ENCODE data around the gene FYN. TPM values are rescaled to one million over a fixed set of nuclear protein-coding genes. Genes with fewer than 3 reads are reported as not detected.

FYN gene
- total and polyA plus RNA-seq, 2 experiments from 2014 or later = 95.7 to 104 TPM

DNA sequence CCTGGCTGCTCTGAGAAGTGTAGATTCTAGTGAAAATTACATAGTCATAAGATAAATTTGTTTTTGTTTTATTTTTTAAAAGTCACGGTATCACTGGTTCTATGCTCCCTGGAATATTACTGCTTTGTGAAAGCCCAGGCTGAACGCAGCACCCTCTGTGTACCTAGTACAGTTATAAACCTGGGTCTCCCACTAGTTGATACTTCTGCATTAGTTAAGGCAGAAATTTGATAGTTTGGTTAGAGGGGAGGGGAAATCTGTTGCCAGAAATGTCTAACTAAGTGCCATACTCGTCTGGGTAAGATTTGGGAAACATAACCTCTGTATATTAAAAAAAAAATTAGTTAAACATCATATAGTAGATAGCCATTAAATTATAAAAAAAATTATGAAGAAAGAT is 156.9 kb downstream of the FYN start:
- no peak for DNase-seq (ENCODE audit: low read depth in 1 of 2, low spot score in 1 of 2)
- TF ChIP-seq, protein P1, sequence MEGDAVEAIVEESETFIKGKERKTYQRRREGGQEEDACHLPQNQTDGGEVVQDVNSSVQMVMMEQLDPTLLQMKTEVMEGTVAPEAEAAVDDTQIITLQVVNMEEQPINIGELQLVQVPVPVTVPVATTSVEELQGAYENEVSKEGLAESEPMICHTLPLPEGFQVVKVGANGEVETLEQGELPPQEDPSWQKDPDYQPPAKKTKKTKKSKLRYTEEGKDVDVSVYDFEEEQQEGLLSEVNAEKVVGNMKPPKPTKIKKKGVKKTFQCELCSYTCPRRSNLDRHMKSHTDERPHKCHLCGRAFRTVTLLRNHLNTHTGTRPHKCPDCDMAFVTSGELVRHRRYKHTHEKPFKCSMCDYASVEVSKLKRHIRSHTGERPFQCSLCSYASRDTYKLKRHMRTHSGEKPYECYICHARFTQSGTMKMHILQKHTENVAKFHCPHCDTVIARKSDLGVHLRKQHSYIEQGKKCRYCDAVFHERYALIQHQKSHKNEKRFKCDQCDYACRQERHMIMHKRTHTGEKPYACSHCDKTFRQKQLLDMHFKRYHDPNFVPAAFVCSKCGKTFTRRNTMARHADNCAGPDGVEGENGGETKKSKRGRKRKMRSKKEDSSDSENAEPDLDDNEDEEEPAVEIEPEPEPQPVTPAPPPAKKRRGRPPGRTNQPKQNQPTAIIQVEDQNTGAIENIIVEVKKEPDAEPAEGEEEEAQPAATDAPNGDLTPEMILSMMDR (IDR thresholded peaks at IDR 0.05; ENCODE audit: low read depth, low read length) = no peak
- Histone ChIP-seq H3K27me3 (no peaks in the 10 kb centered on the region), H3K4me3 (no peak overlapping the region), H3K9me3 (ENCODE audit: low read depth) (no peaks in the 10 kb centered on the region), H3K4me1 (ENCODE audit: low read depth) (no peaks in the 10 kb centered on the region), H3K36me3 (no peaks in the 10 kb centered on the region), H3K27ac (no peak overlapping the region)

DNA sequence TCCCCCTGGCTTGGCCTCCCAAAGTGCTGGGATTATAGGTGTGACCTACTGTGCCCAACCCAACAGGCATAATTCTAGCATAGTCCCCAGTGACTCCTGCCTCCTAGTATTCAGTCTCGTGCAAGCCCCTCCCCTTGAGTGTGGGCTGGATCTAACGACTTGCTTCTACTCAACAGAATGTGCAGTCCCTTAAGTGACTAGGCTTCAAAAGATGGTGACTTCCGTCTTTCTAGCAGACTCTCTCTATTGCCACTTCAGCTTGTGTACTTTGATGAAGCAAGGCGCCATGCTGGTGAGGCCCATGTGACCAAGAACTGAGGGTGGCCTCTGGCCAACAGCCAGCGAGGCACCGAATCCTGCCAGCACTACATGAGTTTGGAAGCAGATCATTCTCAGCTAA is 157.9 kb downstream of the FYN start:
- Histone ChIP-seq H3K36me3 (no peaks in the 10 kb centered on the region), H3K4me3 (no peak overlapping the region), H3K27ac (no peak overlapping the region), H3K9me3 (ENCODE audit: low read depth) (no peaks in the 10 kb centered on the region), H3K27me3 (no peaks in the 10 kb centered on the region), H3K4me1 (ENCODE audit: low read depth) (no peaks in the 10 kb centered on the region)
- DNase-seq (ENCODE audit: low read depth in 1 of 2, low spot score in 1 of 2) = no peak
- TF ChIP-seq, protein P1 (IDR thresholded peaks at IDR 0.05; ENCODE audit: low read depth, low read length) = no peak

DNA sequence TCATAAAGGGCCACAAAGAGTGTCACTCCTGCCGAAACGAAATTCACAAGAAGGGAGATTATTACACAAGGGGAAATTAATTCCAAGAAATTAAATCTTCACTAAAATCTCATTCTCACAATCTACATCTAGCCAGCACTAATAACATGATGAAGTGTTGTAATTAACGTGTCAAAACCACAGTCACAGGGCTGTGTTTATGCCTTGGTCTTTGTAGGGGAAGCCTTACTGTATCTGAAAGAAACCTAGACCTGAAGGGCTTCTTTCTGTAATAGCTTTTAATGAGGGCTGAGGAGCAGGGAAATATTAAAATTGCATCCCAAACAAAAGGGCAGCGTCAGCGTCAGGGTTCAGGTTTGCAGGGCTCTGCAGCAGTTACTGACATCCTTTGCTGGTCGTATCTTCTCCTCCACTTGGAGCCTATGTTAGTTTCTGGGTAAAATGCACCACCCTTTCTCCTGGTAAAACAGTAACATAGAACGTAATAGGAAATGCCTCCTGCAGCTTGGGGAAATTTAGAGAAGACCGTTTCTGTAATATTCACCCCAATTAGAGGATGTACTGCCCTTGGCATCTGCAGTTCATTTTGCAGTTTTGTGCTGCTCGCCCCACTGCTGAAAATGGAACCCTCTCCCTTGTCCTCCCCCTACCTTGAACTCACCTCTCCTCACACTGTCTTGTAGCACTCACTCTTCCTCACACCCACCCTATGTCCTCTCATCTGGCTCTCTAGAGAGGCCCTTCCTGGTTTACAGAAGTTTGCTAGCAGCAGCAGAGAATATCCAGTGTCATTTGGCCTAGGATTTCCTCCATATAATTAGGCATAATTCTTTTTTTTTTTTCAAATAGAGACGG is 158.6 kb downstream of the FYN start:
- Histone ChIP-seq H3K9me3 (ENCODE audit: low read depth) (no peaks in the 10 kb centered on the region), H3K36me3 (no peaks in the 10 kb centered on the region), H3K4me1 (ENCODE audit: low read depth) (no peaks in the 10 kb centered on the region), H3K27ac (no peak overlapping the region), H3K4me3 (no peak overlapping the region), H3K27me3 (no peaks in the 10 kb centered on the region)
- DNase-seq (ENCODE audit: low read depth in 1 of 2, low spot score in 1 of 2) = no peak
- TF ChIP-seq, protein P1 (IDR thresholded peaks at IDR 0.05; ENCODE audit: low read depth, low read length) = no peak

DNA sequence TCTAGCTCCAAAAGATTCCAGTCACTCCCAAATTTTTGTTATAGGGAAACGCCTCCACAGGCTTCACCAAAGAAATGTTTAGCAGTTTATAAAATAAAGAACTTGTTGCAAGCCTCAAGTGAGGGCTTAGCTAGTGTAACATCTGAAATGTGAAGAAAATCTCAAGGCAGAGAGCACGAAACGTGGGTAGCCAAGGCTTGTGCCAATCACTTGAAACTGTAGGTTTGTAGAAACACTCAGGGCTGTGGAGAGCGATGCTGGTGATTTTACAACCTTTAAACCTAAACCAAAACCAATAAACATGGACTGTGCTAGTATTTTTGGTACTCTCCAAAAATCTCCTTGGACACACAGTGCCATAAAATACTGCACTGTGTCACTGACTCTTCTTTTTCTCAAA is 159.4 kb downstream of the FYN start:
- no peaks in the 10 kb centered on the region for H3K27me3 ChIP-seq
- DNase-seq (ENCODE audit: low read depth in 1 of 2, low spot score in 1 of 2) = no peak
- H3K9me3 ChIP-seq (ENCODE audit: low read depth) = no peaks in the 10 kb centered on the region
- no peaks in the 10 kb centered on the region for H3K36me3 ChIP-seq
- TF ChIP-seq, protein P1 (IDR thresholded peaks at IDR 0.05; ENCODE audit: low read depth, low read length) = no peak
- no peak overlapping the region for H3K4me3 ChIP-seq
- no peaks in the 10 kb centered on the region for H3K4me1 ChIP-seq (ENCODE audit: low read depth)
- no peak overlapping the region for H3K27ac ChIP-seq

DNA sequence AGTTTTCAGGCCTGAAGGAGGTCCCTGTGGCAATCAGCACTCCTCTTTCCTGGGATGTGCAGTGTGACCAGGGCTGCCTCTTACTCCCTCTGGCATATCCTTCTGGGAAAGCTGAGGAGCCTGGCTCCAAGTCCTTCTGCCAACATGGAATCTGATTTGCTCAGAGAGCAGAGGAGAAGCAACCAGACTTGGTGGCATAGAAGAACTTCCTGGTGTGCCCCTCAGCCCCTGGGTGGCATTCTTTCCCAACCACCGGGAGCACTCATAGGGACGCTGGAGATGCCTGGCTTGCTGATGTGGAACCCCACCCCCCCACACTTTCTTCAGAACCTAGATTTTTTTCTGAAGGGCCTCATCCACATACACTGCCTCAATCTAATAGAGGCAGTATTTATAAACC is 160.0 kb downstream of the FYN start:
- no peak overlapping the region for H3K4me3 ChIP-seq
- H3K27me3 ChIP-seq = no peaks in the 10 kb centered on the region
- DNase-seq (ENCODE audit: low read depth in 1 of 2, low spot score in 1 of 2) = no peak
- no peak overlapping the region for H3K27ac ChIP-seq
- no peaks in the 10 kb centered on the region for H3K9me3 ChIP-seq (ENCODE audit: low read depth)
- H3K4me1 ChIP-seq (ENCODE audit: low read depth) = no peaks in the 10 kb centered on the region
- TF ChIP-seq, protein P1 (IDR thresholded peaks at IDR 0.05; ENCODE audit: low read depth, low read length) = no peak
- H3K36me3 ChIP-seq = no peaks in the 10 kb centered on the region

Data from cardiac muscle cell (in vitro differentiated cells and primary cell).